Skeletal muscle satellite cell (primary cell): ENCODE measurements around the gene MPHOSPH9. TPM values are rescaled to one million over a fixed set of nuclear protein-coding genes. Genes with fewer than 3 reads are reported as not detected.

Source experiments
- small RNA-seq: library from RNA; depleted of rRNA; stranded (forward); fragments of <200 nt; gene quantifications from one replicate; pipeline ENCODE3, GENCODE V24; 2012

The MPHOSPH9 gene

Small RNA genes within 50 kb of the gene (small RNA-seq; reads per million reads assigned to genes)
- not detected for gene RNA5SP375
